Smooth muscle cell of the coronary artery (primary cell): ENCODE measurements around the gene ADNP2. TPM values are rescaled to one million over a fixed set of nuclear protein-coding genes. Genes with fewer than 3 reads are reported as not detected.

Experiments
- total RNA-seq: library from RNA; depleted of rRNA; stranded (reverse); fragments of >200 nt; gene quantifications from 2 replicates; pipeline ENCODE4 v1.2.3, GENCODE V29; 2014; ENCODE audit warnings: low replicate concordance

ADNP2 gene
- total RNA-seq = 4.8 and 10.6 TPM in 2 replicates

GRCh38 chr18:80108739-80109675, at the start of gene ADNP2:
ADNP2 (plus strand) TSS chr18:80109262; CDS start chr18:80117543, 8,281 bp downstream.

Other genes with a start within 250 kb of the ADNP2 start
- gene SLC66A2, start 157.6 kb upstream of the ADNP2 start, total RNA-seq = 31.1 and 47.4 TPM in 2 replicates
- gene HSBP1L1, start 144.6 kb upstream of the ADNP2 start, total RNA-seq = 2.7 and 3.0 TPM in 2 replicates
- 85.2 and 92.6 TPM in 2 replicates for gene TXNL4A, start 120.7 kb upstream of the ADNP2 start, total RNA-seq
- 24.8 and 26.8 TPM in 2 replicates for gene RBFA, start 74.8 kb upstream of the ADNP2 start, total RNA-seq
- gene PARD6G, start 138.3 kb downstream of the ADNP2 start, total RNA-seq = 0.75 and 2.3 TPM in 2 replicates